ENCODE measurements around the gene KLRC4. TPM values are rescaled to one million over a fixed set of nuclear protein-coding genes. Genes with fewer than 3 reads are reported as not detected.

Gene KLRC4
- total RNA-seq: not detected in 2 replicates

- ATAC-seq (ENCODE audit: low read depth): no peak
- H3K9me3 Mint-ChIP-seq: peaks cover 3% of the 10 kb centered on the region
- ChIA-PET POLR2A (no interaction called here), CTCF (no interaction called here)
- H3K4me3 Mint-ChIP-seq: no peak within 1 kb of the TSS
- H3K27me3 Mint-ChIP-seq: peaks cover 3% of the 10 kb centered on the region
- no peak for DNase-seq
- no peak for TF ChIP-seq CTCF (IDR thresholded peaks at IDR 0.05)
- intact Hi-C loops (cut with micrococcal nuclease): no loop called here
- H3K4me1 Mint-ChIP-seq: peaks cover 8% of the 10 kb centered on the region
- H3K27ac Mint-ChIP-seq: no peak within 1 kb of the TSS
- H3K36me3 Mint-ChIP-seq (ENCODE audit: low read depth): no peaks in the 10 kb centered on the region
Measured at GRCh38 chr12:10409392-10409791, at the start of gene KLRC4. TSS of gene KLRC4 (minus strand) at chr12:10409757. CDS start at chr12:10409575, 182 bp downstream.

- peaks cover 25% of the 10 kb centered on the region for H3K9me3 Mint-ChIP-seq
- ATAC-seq (ENCODE audit: low read depth) (no peak), DNase-seq (no peak)
- peaks cover under 1% of the 10 kb centered on the region for H3K27me3 Mint-ChIP-seq
- H3K4me1 Mint-ChIP-seq: no peaks in the 10 kb centered on the region
- ChIA-PET POLR2A (no interaction called here), CTCF (no interaction called here)
- H3K4me3 Mint-ChIP-seq: no peak overlapping the region
- no peaks in the 10 kb centered on the region for H3K36me3 Mint-ChIP-seq (ENCODE audit: low read depth)
- no peak for TF ChIP-seq CTCF (IDR thresholded peaks at IDR 0.05)
- no peak overlapping the region for H3K27ac Mint-ChIP-seq
- intact Hi-C loops (cut with micrococcal nuclease): no loop called here
Measured at GRCh38 chr12:10457760-10458159, 48.2 kb upstream of the KLRC4 start.

GRCh38 chr12:10456856-10457255 is 47.3 kb upstream of the KLRC4 start:
- ATAC-seq (ENCODE audit: low read depth) (no peak), DNase-seq (no peak)
- no peaks in the 10 kb centered on the region for H3K4me1 Mint-ChIP-seq
- no peak for TF ChIP-seq CTCF (IDR thresholded peaks at IDR 0.05)
- H3K9me3 Mint-ChIP-seq: peaks cover 25% of the 10 kb centered on the region
- CTCF ChIA-PET: no interaction called here
- POLR2A ChIA-PET: no interaction called here
- no peaks in the 10 kb centered on the region for H3K27me3 Mint-ChIP-seq
- intact Hi-C loops (cut with micrococcal nuclease): no loop called here
- H3K27ac Mint-ChIP-seq: no peak overlapping the region
- no peaks in the 10 kb centered on the region for H3K36me3 Mint-ChIP-seq (ENCODE audit: low read depth)
- H3K4me3 Mint-ChIP-seq: no peak overlapping the region

GRCh38 chr12:10455766-10456165 is 46.2 kb upstream of the KLRC4 start:
- no peak for ATAC-seq (ENCODE audit: low read depth)
- ChIA-PET POLR2A (no interaction called here), CTCF (no interaction called here)
- no peak overlapping the region for H3K4me3 Mint-ChIP-seq
- no peaks in the 10 kb centered on the region for H3K4me1 Mint-ChIP-seq
- intact Hi-C loops (cut with micrococcal nuclease): no loop called here
- TF ChIP-seq CTCF (IDR thresholded peaks at IDR 0.05): no peak
- H3K36me3 Mint-ChIP-seq (ENCODE audit: low read depth): no peaks in the 10 kb centered on the region
- H3K9me3 Mint-ChIP-seq: peaks cover 25% of the 10 kb centered on the region
- no peaks in the 10 kb centered on the region for H3K27me3 Mint-ChIP-seq
- H3K27ac Mint-ChIP-seq: no peak overlapping the region
- no peak for DNase-seq

- Mint-ChIP-seq H3K4me3 (no peak overlapping the region), H3K27ac (no peak overlapping the region), H3K9me3 (peaks cover 25% of the 10 kb centered on the region), H3K4me1 (no peaks in the 10 kb centered on the region), H3K36me3 (ENCODE audit: low read depth) (no peaks in the 10 kb centered on the region), H3K27me3 (no peaks in the 10 kb centered on the region)
- TF ChIP-seq CTCF (IDR thresholded peaks at IDR 0.05): no peak
- no peak for ATAC-seq (ENCODE audit: low read depth)
- DNase-seq: no peak
- intact Hi-C loops (cut with micrococcal nuclease): no loop called here
- ChIA-PET CTCF (no interaction called here), POLR2A (no interaction called here)
Measured at GRCh38 chr12:10454531-10454930, 45.0 kb upstream of the KLRC4 start.

Measured in activated B cell treated with CpG ODN at 0.5 μM for 24 hours (primary cell).